ENCODE measurements around the gene BRI3BP. TPM values are rescaled to one million over a fixed set of nuclear protein-coding genes. Genes with fewer than 3 reads are reported as not detected.

The BRI3BP gene
- total RNA-seq, 1 experiment from 2014 or later: 19.6 TPM

DNA sequence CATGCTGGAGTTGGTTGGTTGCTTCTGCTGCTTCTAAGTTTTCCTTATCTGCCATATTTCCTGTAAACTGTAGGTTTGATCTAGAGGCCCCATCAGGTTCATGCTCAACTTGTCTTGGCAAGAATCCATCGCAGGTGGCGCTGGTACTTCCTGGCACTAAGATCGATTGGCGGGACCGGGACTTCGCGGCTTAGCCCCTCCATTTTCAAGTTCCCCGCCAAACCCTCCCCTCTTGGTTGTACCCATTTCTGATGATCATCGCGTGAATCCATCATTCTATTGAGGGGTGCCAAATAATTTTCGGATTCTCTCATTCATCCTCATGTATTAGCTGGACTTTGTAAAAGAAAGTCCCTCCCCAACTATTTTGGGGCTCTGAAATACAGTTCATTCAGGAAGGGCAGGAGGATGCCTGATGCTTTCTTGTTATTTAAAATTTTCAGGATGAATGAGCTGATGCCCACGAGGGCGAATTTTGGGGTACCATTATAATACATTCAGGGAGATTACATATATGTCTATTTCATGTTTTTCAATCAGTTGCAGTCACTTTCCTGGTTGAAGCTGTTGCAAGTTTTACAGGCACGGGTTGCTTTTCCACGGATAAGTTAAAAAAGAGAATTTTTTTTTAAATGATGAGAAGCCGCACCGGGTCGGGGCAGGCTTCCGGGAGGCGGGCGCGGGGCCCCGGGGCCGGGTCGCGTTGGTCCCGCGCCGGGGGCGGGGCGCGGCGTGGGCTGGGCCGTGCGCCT lies 395 bp upstream of the BRI3BP start:
- CTCF ChIA-PET: no interaction called here
- no peaks in the 10 kb centered on the region for H3K27me3 Mint-ChIP-seq (ENCODE audit: insufficient read depth, unreplicated experiment)
- BruUV-seq (replicated peaks): no TSS peak
- peaks cover 18% of the 10 kb centered on the region for H3K4me1 Mint-ChIP-seq (ENCODE audit: low read depth, unreplicated experiment)
- intact Hi-C loops (cut with micrococcal nuclease; ENCODE audit: unreplicated experiment): loop anchor here (1.0 kb wide), 1 partner anchor 72 kb away; the partner anchor contains the start of gene AACS
- peaks cover 27% of the 10 kb centered on the region for H3K36me3 Mint-ChIP-seq (ENCODE audit: insufficient read depth, unreplicated experiment)
- DNase-seq: peak; percentile 89 to 92
- Histone ChIP-seq H3K4me1 (no peaks in the 10 kb centered on the region), H3K27me3 (replicated peaks; ENCODE audit: control insufficient read depth, insufficient read depth, low read length) (no peaks in the 10 kb centered on the region), H3K36me3 (ENCODE audit: control insufficient read depth, insufficient read depth, low read length) (no peaks in the 10 kb centered on the region), H3K4me3 (ENCODE audit: low read depth, low read length) (peak overlapping the region; percentile 60), H3K9me3 (no peaks in the 10 kb centered on the region)
- no peaks in the 10 kb centered on the region for H3K9me3 Mint-ChIP-seq (ENCODE audit: unreplicated experiment)
- POLR2A ChIA-PET: interaction anchor here (1.1 kb wide), 1 partner anchor 78 kb away, joined by 3 read pairs; the partner anchor contains the start of gene UBC
- H3K27ac Mint-ChIP-seq (ENCODE audit: unreplicated experiment): peak overlapping the region; percentile 46
- peak overlapping the region; percentile 84 for H3K4me3 Mint-ChIP-seq (ENCODE audit: unreplicated experiment)
- TF ChIP-seq, protein P1, sequence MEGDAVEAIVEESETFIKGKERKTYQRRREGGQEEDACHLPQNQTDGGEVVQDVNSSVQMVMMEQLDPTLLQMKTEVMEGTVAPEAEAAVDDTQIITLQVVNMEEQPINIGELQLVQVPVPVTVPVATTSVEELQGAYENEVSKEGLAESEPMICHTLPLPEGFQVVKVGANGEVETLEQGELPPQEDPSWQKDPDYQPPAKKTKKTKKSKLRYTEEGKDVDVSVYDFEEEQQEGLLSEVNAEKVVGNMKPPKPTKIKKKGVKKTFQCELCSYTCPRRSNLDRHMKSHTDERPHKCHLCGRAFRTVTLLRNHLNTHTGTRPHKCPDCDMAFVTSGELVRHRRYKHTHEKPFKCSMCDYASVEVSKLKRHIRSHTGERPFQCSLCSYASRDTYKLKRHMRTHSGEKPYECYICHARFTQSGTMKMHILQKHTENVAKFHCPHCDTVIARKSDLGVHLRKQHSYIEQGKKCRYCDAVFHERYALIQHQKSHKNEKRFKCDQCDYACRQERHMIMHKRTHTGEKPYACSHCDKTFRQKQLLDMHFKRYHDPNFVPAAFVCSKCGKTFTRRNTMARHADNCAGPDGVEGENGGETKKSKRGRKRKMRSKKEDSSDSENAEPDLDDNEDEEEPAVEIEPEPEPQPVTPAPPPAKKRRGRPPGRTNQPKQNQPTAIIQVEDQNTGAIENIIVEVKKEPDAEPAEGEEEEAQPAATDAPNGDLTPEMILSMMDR (IDR thresholded peaks at IDR 0.05; ENCODE audit: insufficient read depth in 1 of 2, low read depth in 1 of 2, low read length in 1 of 2, severe bottlenecking in 1 of 2, unreplicated experiment in 1 of 2): peak; percentile 55 to 83

DNA sequence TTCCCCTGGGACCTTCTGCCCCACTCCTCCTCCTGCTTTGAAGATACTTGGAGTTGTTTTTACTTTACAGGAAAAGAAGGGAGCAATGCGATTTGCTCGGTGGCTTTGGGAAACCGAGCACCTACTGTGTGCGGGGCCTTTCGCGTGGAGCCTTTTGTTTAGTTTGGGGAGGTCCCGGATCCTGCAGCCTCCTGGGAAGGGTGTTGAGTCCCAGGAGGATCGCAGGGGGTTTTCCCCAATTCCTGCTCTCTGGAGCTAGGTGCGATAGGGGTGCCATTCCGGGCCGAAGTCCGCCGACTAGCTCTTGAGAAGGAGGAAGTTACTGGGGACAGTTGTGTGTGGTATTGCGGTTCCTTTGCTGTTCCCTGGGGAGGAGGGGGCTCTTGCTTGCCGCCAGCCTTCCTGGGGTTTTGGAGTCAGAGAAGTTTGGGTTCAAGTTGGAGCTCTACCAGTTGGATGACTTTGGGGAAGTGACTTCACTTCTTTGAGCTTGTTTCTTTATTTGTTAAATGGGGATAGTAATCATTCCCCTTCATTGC lies 1.1 kb downstream of the BRI3BP start:
- POLR2A ChIA-PET: interaction anchor here (0.6 kb wide), 1 partner anchor 54 kb away, joined by 4 read pairs; no protein-coding TSS in a partner anchor
- CTCF ChIA-PET: interaction anchor here (0.5 to 1.0 kb wide), 4 partner anchors 36 to 70 kb away, joined by 3 to 4 read pairs (median 3); partner anchors contain the start of gene AACS
- TF ChIP-seq, protein P1 (IDR thresholded peaks at IDR 0.05; ENCODE audit: insufficient read depth in 1 of 2, low read depth in 1 of 2, low read length in 1 of 2, severe bottlenecking in 1 of 2, unreplicated experiment in 1 of 2): no peak
- BruUV-seq (replicated peaks): no TSS peak
- H3K27me3 ChIP-seq (replicated peaks; ENCODE audit: control insufficient read depth, insufficient read depth, low read length): no peaks in the 10 kb centered on the region
- no peaks in the 10 kb centered on the region for H3K9me3 ChIP-seq
- Mint-ChIP-seq H3K27ac (ENCODE audit: unreplicated experiment) (peak overlapping the region; percentile 77), H3K27me3 (ENCODE audit: insufficient read depth, unreplicated experiment) (no peaks in the 10 kb centered on the region), H3K4me3 (ENCODE audit: unreplicated experiment) (peak overlapping the region; percentile 94), H3K4me1 (ENCODE audit: low read depth, unreplicated experiment) (peaks cover 15% of the 10 kb centered on the region), H3K36me3 (ENCODE audit: insufficient read depth, unreplicated experiment) (peaks cover 15% of the 10 kb centered on the region), H3K9me3 (ENCODE audit: unreplicated experiment) (no peaks in the 10 kb centered on the region)
- intact Hi-C loops (cut with micrococcal nuclease; ENCODE audit: unreplicated experiment): loop anchor here (2.0 kb wide), 1 partner anchor 34 kb away; no protein-coding TSS in a partner anchor
- DNase-seq: peak in 1 of 2 experiments; percentile 44
- H3K36me3 ChIP-seq (ENCODE audit: control insufficient read depth, insufficient read depth, low read length): no peaks in the 10 kb centered on the region
- peak overlapping the region; percentile 60 for H3K4me3 ChIP-seq (ENCODE audit: low read depth, low read length)
- no peaks in the 10 kb centered on the region for H3K4me1 ChIP-seq

DNA sequence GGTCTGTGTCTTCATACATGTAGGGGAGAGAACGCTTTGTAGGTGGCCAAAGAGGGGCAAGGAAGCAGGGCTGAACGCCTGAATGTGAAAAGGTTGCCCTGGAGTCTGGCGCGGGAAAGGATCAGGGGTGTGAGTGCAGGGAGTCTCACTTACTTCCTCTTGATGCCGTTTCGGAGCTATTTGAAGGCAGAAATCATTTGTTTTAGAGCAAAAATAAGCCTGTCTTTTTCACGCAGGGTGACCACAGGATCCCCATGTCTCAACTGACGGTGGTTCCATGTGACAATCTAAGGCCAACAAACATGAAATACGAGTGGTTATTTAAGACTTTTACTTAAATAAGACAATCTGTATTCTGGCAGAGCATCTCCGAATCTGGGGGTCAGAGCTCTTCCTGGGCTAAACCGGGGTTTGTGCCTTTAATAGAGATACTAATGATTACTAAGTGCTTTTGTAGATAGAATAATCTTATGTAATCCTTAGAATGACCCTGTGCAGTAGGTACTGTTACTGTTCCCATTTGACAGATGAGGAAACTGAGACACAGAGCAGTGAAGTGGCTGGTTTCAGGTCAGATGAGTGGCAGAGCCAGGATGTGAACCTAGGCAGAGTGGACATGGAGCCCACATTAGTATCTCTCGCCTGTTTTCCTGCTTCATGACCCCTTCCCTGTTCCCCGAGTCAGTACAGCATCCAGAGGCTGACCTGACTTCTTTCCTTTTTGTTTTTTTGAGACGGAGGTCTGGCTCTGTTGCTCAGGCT lies 1.9 kb downstream of the BRI3BP start:
- ChIA-PET CTCF (interaction anchor here (0.5 to 1.0 kb wide), 3 partner anchors 37 to 69 kb away, joined by 3 read pairs; partner anchors contain the start of gene AACS), POLR2A (interaction anchor here (0.6 kb wide), 1 partner anchor 55 kb away, joined by 4 read pairs; no protein-coding TSS in a partner anchor)
- Mint-ChIP-seq H3K9me3 (ENCODE audit: unreplicated experiment) (no peaks in the 10 kb centered on the region), H3K4me3 (ENCODE audit: unreplicated experiment) (peak overlapping the region; percentile 94), H3K27me3 (ENCODE audit: insufficient read depth, unreplicated experiment) (no peaks in the 10 kb centered on the region), H3K36me3 (ENCODE audit: insufficient read depth, unreplicated experiment) (peaks cover 17% of the 10 kb centered on the region), H3K4me1 (ENCODE audit: low read depth, unreplicated experiment) (peaks cover 15% of the 10 kb centered on the region), H3K27ac (ENCODE audit: unreplicated experiment) (peak overlapping the region; percentile 77)
- BruUV-seq (replicated peaks): no TSS peak
- Histone ChIP-seq H3K9me3 (no peaks in the 10 kb centered on the region), H3K27me3 (replicated peaks; ENCODE audit: control insufficient read depth, insufficient read depth, low read length) (no peaks in the 10 kb centered on the region), H3K36me3 (ENCODE audit: control insufficient read depth, insufficient read depth, low read length) (no peaks in the 10 kb centered on the region), H3K4me1 (no peaks in the 10 kb centered on the region), H3K4me3 (ENCODE audit: low read depth, low read length) (peak overlapping the region; percentile 60)
- intact Hi-C loops (cut with micrococcal nuclease; ENCODE audit: unreplicated experiment): loop anchor here (2.0 kb wide), 1 partner anchor 33 kb away; no protein-coding TSS in a partner anchor
- DNase-seq: no peak
- TF ChIP-seq, protein P1 (IDR thresholded peaks at IDR 0.05; ENCODE audit: insufficient read depth in 1 of 2, low read depth in 1 of 2, low read length in 1 of 2, severe bottlenecking in 1 of 2, unreplicated experiment in 1 of 2): no peak

All from Caco-2 (cell line).